DND-41 (cell line): Measurements from ENCODE around the gene POMT2.

ENCODE experiments used
- CTCF ChIP-seq: IDR thresholded peaks from 2 replicates; pipeline ENCODE4 v1.5.1; 2012; ENCODE audit warnings: borderline replicate concordance, low read length, moderate library complexity, mild to moderate bottlenecking; ENCODE audit not compliant: poor library complexity, severe bottlenecking; ENCODE audit errors: extremely low read depth
- EZH2 ChIP-seq: IDR thresholded peaks from 3 replicates; pipeline ENCODE4 v1.6.1; 2012; ENCODE audit warnings: borderline replicate concordance, low read depth, mild to moderate bottlenecking, moderate library complexity, low read length, inconsistent platforms; ENCODE audit not compliant: severe bottlenecking

DNA sequence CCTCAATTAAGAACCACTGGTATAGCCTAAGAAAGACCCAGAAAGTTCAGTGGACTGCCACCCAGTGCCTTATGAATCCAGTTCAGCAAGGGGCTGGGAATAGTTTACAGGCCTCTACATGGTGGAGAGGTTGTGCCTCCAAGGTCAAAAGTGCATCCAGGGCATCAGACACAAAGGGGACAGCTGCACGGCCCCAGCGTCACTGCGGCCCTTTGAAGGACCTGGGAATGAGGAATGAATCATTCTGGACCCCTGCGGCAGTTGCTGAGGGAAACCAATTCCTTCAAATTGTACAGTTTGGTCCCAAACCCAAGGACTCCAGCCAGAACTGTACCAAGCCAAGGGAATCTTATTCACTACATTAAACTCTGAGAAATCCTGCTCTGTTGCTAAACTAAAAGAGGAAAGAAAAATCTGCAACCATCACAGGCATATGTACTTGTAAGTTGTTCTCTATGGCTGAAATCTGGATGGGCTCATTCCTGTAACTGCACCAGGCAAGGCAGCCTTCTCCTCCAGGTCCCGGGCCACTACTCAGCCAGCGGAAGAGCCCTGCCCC, 38.8 kb downstream of the POMT2 start:
- TF ChIP-seq CTCF (no peak), EZH2 (no peak)
